Skeletal muscle cell (primary cell): ENCODE data around the gene BUB1.
"Not testable (repeated sequence)": the region's sequence is repeated elsewhere in the genome, so short reads cannot be mapped to it uniquely, and the experiment has no call there.

Source experiments
- DNase-seq: peaks from one replicate; pipeline ENCODE4 v3.0.0-alpha.2; 2010; ENCODE audit warnings: low read depth
- H3K4me3 ChIP-seq: 2 replicates; pipeline ENCODE4 v1.5.1; 2011; ENCODE audit warnings: low read depth, mild to moderate bottlenecking, control low read depth, low read length, moderate library complexity

BUB1 gene

DNA sequence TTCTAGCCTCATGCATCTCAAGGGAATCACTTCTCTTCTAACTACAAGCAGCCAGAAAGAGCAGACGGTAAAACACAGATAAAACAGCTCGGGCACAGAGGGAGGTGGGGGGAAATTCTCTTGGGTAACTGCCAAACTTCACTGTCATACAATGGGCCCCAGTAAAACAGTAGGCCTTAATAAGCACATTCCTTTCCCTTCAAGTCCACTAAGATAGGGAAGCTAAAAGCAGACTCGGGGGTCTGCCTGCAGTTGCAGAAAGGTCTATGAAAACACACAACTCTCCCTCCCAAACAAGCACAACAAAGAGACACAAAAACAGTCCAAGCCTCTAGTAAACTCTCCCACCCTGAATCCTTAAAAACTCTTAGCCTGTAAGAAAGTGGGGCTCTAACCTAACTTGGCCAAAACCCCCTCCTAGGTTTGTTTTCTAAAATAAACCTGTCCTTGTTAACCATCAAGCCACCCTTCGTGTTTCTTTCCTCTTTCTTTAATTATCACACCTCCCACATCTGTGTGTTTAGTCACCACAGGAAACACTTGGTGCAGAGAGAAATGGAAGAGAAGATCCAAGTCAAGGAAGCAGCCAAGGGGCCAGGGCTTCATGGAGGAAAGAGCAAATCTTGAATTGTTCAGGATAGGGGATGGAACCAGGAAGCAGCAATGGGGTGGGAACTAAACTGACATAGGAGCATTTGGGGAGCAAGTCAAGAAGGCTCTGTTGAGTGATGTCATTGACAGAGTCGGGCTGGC lies 17.5 kb upstream of the BUB1 start:
- not testable (repeated sequence) for DNase-seq, H3K4me3 ChIP-seq

DNA sequence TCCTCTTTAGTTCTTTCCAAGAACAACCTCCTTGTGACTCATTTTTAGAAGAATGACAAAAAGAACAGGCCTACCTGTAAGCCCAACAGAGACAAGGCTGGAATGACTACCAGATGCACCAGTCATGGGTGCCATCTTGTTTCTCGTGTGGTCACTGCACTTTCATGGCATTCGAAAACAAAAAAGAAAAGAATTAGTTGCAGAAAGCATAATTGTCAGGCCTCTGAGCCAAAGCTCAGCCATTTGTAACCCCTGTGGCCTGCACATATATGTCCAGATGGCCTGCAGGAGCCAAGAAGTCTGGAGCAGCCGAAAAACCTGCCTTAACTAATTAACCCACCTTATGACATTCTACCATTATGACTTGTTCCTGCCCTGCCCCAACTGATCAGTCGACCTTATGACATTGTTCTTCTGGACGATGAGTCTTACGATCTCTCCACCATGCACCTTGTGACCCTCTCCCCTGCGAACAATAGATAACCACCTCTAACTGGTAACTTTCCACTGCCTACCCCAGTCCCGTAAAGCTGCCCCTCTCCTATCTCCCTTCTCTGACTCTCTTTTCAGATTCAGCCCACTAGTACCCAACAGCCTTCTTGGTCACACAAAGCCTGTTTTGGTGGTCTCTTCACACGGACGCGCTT lies 13.9 kb upstream of the BUB1 start:
- no peak for DNase-seq

DNA sequence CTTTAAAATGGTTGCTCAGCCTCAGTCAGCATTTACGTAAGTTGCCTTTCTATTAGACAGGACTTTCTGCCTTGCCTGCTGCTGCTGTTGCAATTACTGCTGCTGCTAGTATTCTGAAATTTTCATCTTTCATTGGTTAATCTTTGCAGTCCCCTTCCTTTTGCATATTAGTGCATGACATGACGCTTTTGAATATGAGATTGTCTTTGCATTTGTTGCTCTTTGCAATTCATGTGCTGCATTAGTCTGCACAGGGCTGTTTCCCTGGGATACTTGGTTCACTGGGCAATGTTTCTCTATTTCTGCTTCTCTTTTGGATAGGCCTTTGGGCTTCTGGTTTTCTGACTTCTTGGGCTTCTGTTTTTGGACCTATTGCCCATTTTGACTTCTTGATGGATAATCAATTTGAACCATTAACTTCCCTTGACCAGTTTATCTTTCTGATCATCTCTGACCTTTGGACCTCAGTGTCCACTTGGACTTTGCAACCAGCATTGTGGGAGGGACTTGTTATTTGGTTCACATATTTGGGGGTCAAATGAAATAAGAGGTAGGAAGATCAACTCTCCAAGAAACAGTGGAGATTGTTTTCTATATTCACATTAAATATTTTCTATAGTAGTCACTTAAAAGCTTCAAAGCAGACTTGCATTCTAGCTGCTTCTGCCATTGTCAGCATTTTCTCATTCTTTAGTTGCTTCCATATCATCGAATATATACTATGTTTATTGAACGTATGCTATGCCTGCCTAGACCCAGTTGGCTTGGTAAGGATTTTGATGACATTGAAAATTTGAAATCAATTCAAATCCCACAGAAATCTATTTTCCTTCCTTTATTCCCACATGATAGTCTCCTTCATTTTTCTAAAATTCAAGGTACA lies 12.5 kb upstream of the BUB1 start:
- no peak for DNase-seq
- no peak overlapping the region for H3K4me3 ChIP-seq

More for the DNA sequence above, 13.9 kb upstream of the BUB1 start:
- H3K4me3 ChIP-seq = no peak overlapping the region

DNA sequence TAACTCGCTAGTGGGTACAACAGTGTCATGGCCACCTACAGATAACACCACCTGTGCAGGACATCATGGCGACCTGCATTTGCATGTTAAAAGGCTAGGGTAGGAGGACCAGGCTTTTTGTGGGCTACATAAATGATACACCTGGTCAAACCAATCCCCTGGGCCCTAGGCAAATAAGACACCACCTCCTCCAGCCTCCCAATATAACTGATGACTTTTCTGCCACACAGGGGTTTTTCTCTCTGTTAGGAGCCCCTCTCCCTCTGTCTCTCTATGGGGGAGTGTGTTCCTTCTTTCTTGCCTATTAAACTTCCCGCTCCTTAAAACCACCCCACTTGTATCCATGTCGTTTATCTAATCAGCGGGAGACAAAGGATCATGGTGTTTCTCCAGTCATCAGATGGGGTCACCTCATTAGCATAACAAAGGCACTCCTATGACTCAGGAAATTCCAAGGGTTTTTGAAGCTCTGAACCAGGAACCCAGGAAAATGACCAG lies 10.8 kb upstream of the BUB1 start:
- H3K4me3 ChIP-seq = no peak overlapping the region
- DNase-seq = no peak

DNA sequence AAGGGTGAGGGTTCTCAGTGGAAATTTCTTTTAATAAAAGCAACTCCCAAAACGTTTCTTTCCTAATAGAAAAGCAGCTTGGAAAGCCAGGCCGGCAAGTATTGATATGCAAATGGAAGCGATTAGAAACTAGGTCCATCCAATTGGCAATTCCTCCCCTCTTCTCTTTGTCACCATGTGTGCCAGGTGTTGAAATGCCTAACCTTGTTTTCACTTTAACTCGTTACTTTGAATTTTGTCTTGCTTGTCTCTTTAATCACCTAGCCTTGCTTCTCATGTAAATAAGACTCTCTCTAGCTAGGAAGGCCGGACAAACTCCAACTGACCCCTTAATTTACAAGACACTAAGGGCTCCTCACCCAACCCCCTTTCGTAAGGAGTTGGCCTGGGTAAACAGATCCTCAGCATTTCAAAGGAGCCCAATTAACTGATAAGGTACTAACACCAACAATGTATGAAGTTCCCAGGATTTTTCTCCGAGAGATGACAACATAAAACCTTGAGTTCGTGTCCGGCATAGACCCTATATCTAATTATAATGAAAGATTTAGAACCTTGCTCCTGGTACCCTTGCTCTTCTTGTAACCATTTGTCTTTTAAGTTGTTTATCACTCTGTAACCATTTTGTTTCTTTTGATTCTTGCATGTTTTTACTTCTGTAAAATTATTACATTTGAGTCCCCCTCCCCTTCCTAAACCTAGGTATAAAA lies 10.1 kb upstream of the BUB1 start:
- DNase-seq = not testable (repeated sequence)

DNA sequence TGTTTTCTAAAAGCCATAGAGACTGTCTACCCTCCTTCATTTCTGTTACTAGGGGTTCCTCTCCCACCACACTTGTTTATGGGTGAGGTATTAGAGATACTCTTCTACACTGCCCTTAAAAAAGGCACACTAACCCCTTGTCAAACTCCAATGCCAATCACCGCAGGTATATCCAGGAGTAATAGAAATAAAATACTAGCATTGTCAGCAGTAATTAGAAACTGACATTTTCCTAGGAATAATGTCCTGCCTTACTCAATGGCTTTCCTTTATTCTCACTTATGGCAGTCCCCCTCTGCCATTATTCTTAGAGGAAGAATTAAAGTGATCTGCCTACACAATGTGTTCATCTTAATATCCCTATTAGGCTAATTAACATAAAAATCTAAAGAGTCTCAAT lies 5.0 kb upstream of the BUB1 start:
- no peak overlapping the region for H3K4me3 ChIP-seq
- DNase-seq = no peak

More for the DNA sequence above, 10.1 kb upstream of the BUB1 start:
- not testable (repeated sequence) for H3K4me3 ChIP-seq

DNA sequence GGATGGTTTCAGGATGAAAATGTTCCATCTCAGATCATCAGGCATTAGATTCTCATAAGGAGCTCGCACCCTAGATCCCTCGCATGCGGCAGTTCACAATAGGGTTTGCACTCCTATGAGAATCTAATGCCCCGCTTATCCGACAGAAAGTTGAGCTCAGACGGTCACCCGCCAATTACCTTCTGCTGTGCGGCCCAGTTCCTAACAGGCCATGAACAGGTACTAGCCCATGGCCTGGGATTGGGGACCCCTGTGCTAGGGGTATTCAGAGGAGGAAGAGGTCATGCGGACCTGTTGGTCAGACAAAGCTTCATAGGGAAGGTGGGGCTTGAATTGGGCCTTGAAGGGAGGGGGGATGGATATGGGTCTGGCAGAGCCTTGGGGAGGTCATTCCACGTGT lies 4.4 kb upstream of the BUB1 start:
- DNase-seq = no peak
- H3K4me3 ChIP-seq = no peak overlapping the region

DNA sequence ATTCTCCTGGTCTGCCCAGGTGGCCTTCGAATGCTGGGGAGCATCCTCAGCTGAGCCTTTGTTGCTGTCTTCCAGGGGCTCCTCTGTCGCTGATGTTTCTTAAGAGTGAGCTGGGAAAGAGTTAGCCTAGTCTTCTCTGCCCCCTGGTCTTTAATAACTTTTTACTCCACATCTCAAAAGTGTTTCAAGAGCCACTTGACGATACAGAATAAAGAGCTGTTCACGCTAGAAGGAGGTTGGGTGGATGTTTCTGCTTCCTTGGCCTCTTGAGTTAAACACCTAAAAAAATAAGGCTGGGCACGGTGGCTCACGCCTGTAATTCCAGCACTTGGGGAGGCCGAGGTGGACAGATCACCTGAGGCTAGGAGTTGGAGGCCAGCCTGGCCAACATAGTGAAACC lies 2.8 kb upstream of the BUB1 start:
- no peak for DNase-seq
- H3K4me3 ChIP-seq = no peak overlapping the region

DNA sequence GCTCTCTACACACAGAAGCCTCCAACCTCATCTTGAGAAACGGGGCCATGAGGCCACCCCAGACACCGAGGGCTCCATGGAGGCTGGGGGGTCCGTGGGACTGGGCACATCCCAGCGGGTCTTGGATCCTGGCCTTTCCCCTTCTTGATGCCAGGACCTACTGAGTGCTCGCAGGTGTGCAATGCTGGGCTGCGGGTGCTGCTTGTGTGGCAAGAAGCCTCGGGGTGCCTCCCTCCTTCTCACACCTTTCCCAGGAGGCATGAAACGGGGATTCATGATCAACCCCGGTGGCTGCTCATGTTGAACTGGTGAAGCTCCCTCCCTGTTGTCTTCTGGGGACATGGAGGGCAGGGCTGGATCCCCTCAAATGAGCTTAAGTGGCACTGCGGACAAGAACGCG lies 2.0 kb upstream of the BUB1 start:
- no peak overlapping the region for H3K4me3 ChIP-seq
- DNase-seq = no peak

DNA sequence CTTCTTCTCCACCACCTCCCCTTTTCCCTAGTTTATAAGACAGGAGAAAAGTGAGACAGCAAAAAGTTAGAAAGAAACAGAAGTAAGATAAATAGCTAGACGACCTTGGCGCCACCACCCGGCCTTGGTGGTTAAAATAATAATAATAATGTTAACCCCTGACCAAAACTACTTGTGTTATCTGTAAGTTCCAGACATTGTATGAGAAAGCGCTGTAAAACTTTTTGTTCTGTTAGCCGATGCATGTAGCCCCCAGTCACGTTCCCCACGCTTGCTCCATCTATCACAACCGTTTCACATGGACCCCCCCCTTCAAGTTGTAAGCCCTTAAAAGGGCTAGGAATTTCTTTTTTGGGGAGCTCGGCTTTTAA lies 1.5 kb upstream of the BUB1 start:
- DNase-seq = no peak
- no peak overlapping the region for H3K4me3 ChIP-seq

DNA sequence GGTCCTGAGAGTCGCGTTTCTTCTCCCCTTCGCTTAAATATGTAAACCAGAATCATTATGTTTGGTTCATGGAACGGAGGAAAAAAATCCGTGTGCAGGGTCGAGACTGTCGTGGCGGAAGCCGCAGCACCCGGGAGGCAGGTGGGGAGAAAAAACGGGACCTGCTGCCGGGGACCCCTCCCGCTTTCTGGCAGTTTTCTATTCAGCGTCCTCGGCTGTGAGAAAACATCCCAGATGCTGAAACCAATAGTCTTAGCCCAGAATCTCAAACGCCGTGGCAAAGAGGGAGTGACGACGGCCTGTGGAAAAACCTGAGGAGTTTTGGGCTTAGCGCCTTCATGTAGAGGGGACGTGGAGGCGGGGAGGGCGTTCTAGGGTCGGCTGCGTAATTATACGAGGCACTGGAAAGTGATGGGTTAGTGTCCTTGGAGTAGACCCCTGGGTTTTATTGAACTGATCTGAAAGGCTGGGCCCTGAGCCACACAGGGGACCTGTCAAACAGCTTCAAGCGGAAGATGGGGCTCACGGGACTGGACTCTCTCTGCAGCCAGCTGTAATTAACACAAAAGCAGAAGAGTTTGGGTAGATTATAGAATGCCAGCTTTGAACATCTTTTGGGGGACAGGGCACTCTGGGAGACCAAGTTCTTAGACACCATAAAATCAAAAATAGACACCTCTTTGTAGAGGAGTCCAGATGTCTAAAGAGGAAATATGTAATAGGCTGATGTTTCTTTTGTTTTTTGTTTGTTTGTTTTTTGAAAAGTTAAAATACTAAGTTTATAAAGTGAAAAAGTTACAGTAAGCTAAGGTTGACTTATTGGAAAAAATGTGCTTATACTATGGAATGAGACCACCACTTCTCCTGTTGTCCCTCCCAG lies 834 bp upstream of the BUB1 start:
- DNase-seq = no peak

DNA sequence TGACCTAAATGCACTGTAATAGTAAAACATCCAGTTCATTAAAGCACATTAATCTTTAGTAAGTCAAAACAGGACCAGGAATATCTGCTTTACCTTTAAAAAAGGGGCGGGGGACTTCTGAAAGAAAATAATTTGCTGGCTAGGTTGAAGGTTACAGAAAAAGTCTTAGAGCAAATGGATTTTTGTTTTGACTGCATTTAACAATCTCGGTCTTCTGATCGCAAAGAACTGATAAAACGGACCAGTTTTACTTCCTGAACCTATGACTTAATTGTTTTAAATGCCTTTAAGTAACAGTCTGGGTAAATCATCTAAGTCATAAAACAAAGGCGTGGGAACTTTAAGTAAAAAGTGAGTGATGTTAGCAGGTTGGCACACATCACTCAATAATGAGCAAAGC lies 783 bp downstream of the BUB1 start:
- no peak for DNase-seq
- peak overlapping the region; percentile 92 for H3K4me3 ChIP-seq

More for the DNA sequence above, 834 bp upstream of the BUB1 start:
- H3K4me3 ChIP-seq = peak overlapping the region; percentile 92

DNA sequence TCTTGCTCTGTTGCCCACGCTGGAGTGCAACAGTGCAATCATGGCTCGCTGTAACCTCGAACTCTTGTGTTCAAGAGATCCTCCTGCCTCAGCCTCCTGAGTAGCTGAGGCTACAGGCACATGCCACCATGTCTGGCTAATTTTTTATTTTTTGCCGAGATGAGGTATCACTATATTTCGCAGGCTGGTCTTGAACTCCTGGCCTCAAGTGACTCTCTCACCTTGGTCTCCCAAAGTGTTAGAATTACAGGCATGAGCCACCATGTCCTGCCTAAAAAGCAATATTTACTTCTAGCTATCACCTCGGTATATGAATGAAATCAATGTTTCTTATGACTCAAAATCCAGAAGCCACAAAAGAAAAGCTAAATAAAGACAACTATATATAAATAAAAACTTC lies 2.2 kb downstream of the BUB1 start:
- DNase-seq = no peak
- no peak overlapping the region for H3K4me3 ChIP-seq

DNA sequence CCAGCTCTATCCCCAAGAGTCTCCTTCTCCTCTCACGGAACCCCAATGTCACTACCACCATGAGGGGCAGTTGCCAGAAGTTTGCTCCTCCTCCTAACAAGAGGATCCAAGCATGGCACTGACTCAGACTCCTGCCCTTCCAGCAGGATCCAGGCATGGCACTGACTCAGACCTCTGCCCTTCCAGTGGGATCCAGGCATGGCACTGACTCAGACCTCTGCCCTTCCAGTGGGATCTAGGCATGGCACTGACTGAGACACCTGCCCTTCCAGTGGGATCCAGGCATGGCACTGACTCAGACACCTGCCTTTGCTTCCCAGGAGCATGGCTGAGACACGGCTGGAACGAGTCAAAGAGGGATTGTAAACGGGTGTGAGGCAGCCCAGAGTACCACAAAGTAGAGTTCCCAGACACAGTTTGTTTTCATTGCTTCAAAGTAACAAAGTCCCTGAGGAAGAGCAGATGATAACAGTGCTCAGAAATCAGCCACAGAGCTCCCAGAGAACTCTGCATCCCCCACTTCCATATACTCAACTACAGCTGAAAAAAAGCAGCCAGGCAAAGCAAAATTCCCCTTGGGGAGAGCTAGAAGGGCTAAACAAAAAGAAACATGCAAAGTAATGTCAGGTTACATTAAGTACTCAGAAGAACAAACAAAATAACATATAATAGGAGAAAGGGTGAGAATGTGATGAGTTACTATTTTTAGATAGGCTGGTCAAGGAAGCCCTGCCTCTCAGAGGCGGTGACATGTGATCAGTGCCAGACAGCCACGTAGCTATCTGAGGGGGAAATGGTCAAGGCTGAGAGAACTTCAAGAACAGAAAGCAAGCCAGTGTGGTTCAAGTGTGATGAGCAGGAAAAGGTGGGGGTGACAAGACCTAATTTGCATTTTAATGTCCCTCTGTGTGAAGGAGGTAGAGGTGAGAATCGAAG lies 3.0 kb downstream of the BUB1 start:
- DNase-seq = no peak
- H3K4me3 ChIP-seq = no peak overlapping the region

DNA sequence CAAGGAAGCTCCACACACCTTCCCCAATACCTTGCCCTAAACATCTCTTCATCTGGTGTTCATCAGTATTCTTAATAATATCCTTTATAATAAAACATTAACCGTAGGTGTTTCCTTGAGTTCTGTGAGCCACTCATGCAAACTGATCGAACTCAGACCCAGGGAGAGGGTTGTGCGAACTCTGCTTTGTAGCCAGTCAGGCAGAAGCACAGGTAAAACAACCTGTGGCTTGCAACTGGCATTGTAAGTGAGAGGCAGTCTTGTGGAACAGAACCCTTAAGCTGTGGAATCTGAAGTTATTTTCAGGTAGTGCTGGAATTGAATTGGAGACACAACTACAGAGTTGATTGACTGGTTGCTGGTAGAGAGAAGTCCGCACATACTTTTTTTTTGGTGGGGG lies 4.7 kb downstream of the BUB1 start:
- no peak for DNase-seq
- H3K4me3 ChIP-seq = no peak overlapping the region

DNA sequence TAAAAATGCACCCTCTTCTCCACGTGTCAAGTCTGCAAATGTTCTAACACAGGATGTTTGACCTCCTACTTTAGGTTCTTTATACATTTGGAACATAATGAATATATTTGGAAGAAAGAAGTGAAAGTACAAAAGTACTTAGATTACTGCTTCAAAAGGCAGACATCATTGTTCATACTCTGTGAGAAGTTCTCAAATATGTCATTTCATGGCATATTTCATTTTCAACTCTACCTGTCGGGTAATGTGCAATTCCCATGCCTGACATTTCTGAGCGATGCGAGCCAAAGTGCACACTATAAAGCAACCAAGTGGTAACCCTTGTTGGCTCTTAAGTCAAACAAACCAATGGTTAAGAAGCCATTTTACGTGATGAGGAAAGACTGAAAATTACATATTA lies 7.0 kb downstream of the BUB1 start:
- no peak overlapping the region for H3K4me3 ChIP-seq

DNA sequence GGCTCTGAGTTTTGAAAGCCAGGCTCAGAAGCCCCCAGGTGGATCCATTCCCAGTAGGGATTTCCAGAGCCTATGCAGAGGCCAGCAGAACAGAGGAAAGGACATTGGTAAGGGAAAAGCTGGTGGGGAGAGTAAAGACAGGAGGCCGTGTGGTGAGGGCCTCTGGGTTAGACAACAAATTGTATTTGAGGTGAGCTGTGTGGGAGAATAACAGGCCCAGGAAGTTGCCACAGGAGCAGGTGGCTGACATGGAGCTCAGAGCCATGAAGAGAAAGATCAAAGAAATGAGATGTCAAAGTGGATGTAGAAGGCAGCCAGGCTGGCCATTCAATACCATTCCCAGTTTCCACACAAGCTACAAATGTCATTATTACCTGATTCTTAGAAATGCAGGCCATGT lies 8.8 kb downstream of the BUB1 start:
- DNase-seq = no peak

More for the DNA sequence above, 7.0 kb downstream of the BUB1 start:
- DNase-seq = no peak

DNA sequence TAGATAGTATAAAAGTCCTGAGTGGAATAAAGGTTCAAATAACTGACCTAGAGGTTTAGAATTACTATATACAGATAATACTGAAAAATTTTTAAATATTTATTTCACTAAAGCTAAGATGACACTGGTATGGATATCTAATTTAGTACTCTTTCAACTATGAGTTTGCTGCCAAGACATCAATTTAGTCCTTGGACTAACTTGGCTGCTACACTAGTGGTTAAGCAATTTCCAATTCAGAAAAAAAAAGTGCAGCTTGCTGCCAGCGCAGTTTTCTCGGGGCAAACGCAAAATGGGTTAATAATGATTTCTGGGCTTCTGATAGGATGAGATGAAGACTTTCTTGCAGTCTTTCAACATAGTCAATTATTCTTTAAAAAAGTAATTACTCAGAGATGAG lies 10.8 kb downstream of the BUB1 start:
- DNase-seq = no peak
- no peak overlapping the region for H3K4me3 ChIP-seq

More for the DNA sequence above, 8.8 kb downstream of the BUB1 start:
- no peak overlapping the region for H3K4me3 ChIP-seq
